Keratinocyte (primary cell): Measurements from ENCODE around the gene PLEKHG2. TPM values are rescaled to one million over a fixed set of nuclear protein-coding genes. Genes with fewer than 3 reads are reported as not detected.

ENCODE experiments used
- DNase-seq: peaks from one replicate; pipeline ENCODE4 v3.0.0-alpha.2; 2011; ENCODE audit warnings: low read depth, missing footprints, low spot score
- FAIRE-seq: peaks from 2 replicates; lab custom pipeline; 2011; peaks lifted over from hg19 to GRCh38; lab: Jason Lieb, UNC
- H2AFZ ChIP-seq: 2 replicates; pipeline ENCODE4 v1.6.0; 2012; ENCODE audit warnings: low read length, control low read depth, inconsistent platforms; ENCODE audit not compliant: control insufficient read depth
- H3K27ac ChIP-seq: 2 replicates; pipeline ENCODE4 v1.5.1; 2011; ENCODE audit warnings: low read length; ENCODE audit not compliant: control insufficient read depth, insufficient read depth
- H3K27me3 ChIP-seq: 3 replicates; pipeline ENCODE4 v1.6.0; 2011; ENCODE audit warnings: low read length; ENCODE audit not compliant: control insufficient read depth, insufficient read depth; ENCODE audit errors: extremely low read depth
- H3K36me3 ChIP-seq, 2 experiments: 2 replicates in 1 of 2; 3 replicates in 1 of 2; pipeline ENCODE4 v1.5.1; 2011; ENCODE audit warnings: low read length in 2 of 2, mild to moderate bottlenecking in 1 of 2; ENCODE audit not compliant: control insufficient read depth in 2 of 2, insufficient read depth in 2 of 2; ENCODE audit errors: extremely low read depth in 1 of 2
- H3K4me1 ChIP-seq: 3 replicates; pipeline ENCODE4 v1.5.1; 2011; ENCODE audit warnings: low read length; ENCODE audit not compliant: control insufficient read depth, insufficient read depth; ENCODE audit errors: extremely low read depth
- H3K4me2 ChIP-seq: 3 replicates; pipeline ENCODE4 v1.6.0; 2011; ENCODE audit warnings: low read depth, low read length; ENCODE audit not compliant: control insufficient read depth, insufficient read depth; ENCODE audit errors: extremely low read depth
- H3K4me3 ChIP-seq, 3 experiments: fragments of 200-600 bp in 1 of 3; sonication (generic) in 1 of 3; 2 replicates in 2 of 3; 3 replicates in 1 of 3; pipeline ENCODE4 v1.5.1; 2011 to 2016; ENCODE audit warnings: low read length in 3 of 3, mild to moderate bottlenecking in 3 of 3, control low read depth in 2 of 3, inconsistent platforms in 1 of 3, low read depth in 1 of 3, mixed read lengths in 1 of 3, mixed run types in 1 of 3, moderate library complexity in 1 of 3; ENCODE audit not compliant: control insufficient read depth in 2 of 3, insufficient read depth in 2 of 3; ENCODE audit errors: extremely low read depth in 1 of 3
- H3K79me2 ChIP-seq: 2 replicates; pipeline ENCODE4 v1.6.0; 2012; ENCODE audit warnings: low read length; ENCODE audit not compliant: control insufficient read depth, insufficient read depth
- H3K9ac ChIP-seq: 3 replicates; pipeline ENCODE4 v1.6.0; 2011; ENCODE audit warnings: low read length; ENCODE audit not compliant: control insufficient read depth, insufficient read depth; ENCODE audit errors: extremely low read depth
- H3K9me1 ChIP-seq: 3 replicates; pipeline ENCODE4 v1.6.0; 2011; ENCODE audit warnings: low read length; ENCODE audit not compliant: control insufficient read depth, insufficient read depth; ENCODE audit errors: extremely low read depth
- H3K9me3 ChIP-seq: 2 replicates; pipeline ENCODE4 v1.5.1; 2012; ENCODE audit warnings: low read depth, low read length; ENCODE audit not compliant: control insufficient read depth
- H4K20me1 ChIP-seq: 3 replicates; pipeline ENCODE4 v1.6.0; 2011; ENCODE audit warnings: low read length; ENCODE audit not compliant: control insufficient read depth, insufficient read depth; ENCODE audit errors: extremely low read depth
- EZH2 ChIP-seq: IDR thresholded peaks from one replicate; pipeline ENCODE4 v1.6.1; 2012; ENCODE audit warnings: inconsistent platforms, mild to moderate bottlenecking, low read length, moderate library complexity
- dilution Hi-C: fragments of 300-500 bp; cut with MboI; formaldehyde crosslinking; loops from one replicate; pipeline ENCODE4 v1.7.0; 2020; ENCODE audit warnings: low sequenced_read_pairs; ENCODE audit not compliant: extremely low pct_ligation_motif_present
- polyA plus RNA-seq, 5 experiments: library from polyadenylated mRNA; depleted of rRNA in 3 of 5; stranded (reverse) in 3 of 5; stranded (forward) in 1 of 5; unstranded in 1 of 5; fragments of >200 nt; gene quantifications; 1 replicate in 1 of 5; 2 replicates in 3 of 5; 3 replicates in 1 of 5; pipeline versions ENCODE4 v1.2.1 to v1.2.3, GENCODE V29; 2011 to 2012; ENCODE audit warnings: missing spikeins in 2 of 5, low read depth in 1 of 5, low replicate concordance in 1 of 5
- TF ChIP-seq, protein P1 (sequence below), 3 experiments: IDR thresholded peaks in 1 of 3; conservative IDR thresholded peaks in 1 of 3; optimal IDR thresholded peaks in 1 of 3; 2 replicates in 2 of 3; 3 replicates in 1 of 3; pipeline versions ENCODE3 to v1.5.1; 2011; ENCODE audit warnings: low read length in 3 of 3, mild to moderate bottlenecking in 3 of 3, moderate library complexity in 2 of 3, control low read depth in 1 of 3, inconsistent platforms in 1 of 3; ENCODE audit not compliant: insufficient read depth in 2 of 3; ENCODE audit errors: extremely low read depth in 1 of 3

PLEKHG2 gene
- polyA plus RNA-seq, 1 donor (not counting 4 experiments of a cell fraction or from before 2014, with no cell fraction given) = 5.2 TPM

DNA sequence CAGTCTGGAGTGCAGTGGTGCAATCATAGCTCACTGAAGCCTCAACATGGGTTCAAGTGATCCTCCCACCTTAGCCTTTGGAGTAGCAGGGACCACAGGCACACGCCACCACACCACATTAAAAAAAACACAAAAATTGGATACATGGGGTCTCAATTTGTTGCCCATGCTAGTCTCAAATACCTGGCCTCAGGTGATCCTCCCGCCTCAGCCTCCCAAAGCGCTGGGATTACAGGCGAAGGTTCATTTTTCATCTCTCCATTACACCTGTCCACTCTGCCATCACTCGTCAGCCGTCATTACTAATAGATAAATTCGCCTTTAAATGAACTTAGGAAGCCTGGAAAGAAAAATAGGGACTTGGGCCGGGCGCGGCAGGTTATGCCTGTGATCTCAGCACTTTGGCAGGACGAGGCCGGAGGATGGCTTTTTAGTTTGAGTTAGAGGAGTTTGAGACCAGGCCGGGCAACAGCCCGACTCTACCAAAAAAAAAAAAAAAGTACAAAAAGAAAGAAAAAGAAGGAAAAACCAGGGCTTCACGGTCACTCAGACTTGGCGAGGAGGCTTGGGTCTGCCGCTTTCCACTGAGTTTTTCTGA lies 32.2 kb downstream of the PLEKHG2 start:
- Histone ChIP-seq H4K20me1 (peaks cover 11% of the 10 kb centered on the region), H3K79me2 (peaks cover 50% of the 10 kb centered on the region), H3K4me1 (peaks cover 23% of the 10 kb centered on the region), H3K4me2 (peak overlapping the region; percentile 82), H2AFZ (peak overlapping the region; percentile 20), H3K27me3 (no peaks in the 10 kb centered on the region), H3K4me3 (peak overlapping the region; percentile 91 to 98 (median 95)), H3K27ac (peak overlapping the region; percentile 97), H3K9me1 (peaks cover 2% of the 10 kb centered on the region), H3K9ac (peak overlapping the region; percentile 99), H3K36me3 (peaks cover 0 to 5% of the 10 kb centered on the region in 2 experiments), H3K9me3 (no peaks in the 10 kb centered on the region)
- TF ChIP-seq EZH2 = no peak
- TF ChIP-seq, protein P1, sequence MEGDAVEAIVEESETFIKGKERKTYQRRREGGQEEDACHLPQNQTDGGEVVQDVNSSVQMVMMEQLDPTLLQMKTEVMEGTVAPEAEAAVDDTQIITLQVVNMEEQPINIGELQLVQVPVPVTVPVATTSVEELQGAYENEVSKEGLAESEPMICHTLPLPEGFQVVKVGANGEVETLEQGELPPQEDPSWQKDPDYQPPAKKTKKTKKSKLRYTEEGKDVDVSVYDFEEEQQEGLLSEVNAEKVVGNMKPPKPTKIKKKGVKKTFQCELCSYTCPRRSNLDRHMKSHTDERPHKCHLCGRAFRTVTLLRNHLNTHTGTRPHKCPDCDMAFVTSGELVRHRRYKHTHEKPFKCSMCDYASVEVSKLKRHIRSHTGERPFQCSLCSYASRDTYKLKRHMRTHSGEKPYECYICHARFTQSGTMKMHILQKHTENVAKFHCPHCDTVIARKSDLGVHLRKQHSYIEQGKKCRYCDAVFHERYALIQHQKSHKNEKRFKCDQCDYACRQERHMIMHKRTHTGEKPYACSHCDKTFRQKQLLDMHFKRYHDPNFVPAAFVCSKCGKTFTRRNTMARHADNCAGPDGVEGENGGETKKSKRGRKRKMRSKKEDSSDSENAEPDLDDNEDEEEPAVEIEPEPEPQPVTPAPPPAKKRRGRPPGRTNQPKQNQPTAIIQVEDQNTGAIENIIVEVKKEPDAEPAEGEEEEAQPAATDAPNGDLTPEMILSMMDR (optimal IDR thresholded peaks at IDR 0.05 in 1 of 3, IDR thresholded peaks at IDR 0.05 in 1 of 3, conservative IDR thresholded peaks at IDR 0.05 in 1 of 3; ENCODE audit: extremely low read depth in 1 of 3, insufficient read depth in 2 of 3, low read length in 3 of 3) = no peak
- DNase-seq (no peak), FAIRE-seq (no peak)
- dilution Hi-C loops = no loop called here

DNA sequence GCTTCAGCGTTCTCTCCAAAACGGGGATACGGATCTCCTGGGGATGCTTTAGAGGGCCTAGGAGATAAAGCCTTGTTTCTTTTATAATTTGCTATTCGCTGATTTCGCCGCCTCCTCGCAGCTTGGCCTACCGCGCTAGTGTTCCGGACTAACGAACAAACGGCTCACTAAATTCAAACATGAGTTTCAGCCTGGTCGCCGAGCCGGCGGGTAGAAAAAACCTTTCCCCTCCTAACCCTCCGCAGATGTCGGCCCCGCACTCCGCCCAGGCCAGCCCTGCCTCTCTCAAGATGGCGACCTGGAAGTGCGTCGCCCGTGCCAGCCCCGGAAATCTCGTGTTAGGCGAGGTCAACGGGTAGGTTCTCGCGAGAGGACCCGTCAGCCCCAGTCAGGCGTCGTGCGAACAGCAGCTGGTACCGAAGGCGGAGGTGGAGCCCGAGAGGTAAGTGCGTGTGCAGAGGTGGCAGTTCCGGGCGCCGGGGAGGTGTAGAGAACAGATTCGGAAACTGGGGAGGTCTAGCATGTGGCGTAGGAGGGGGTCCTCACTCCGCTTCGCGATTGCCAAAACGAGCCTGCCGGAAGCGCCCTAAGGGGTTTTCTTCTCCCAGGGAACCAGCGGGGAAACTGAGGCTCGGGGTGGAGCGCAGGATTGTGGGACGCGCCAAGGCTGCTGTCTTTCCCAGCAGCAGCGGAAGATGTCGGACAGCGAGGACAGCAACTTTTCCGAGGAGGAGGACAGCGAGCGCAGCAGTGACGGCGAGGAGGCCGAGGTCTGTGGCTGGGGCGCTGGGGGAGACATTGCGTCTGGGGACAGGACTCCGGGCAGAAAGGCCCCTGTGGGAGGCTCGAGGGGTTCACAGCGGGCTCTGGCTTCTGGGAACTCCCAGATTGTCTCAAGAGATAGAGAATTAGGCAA lies 33.0 kb downstream of the PLEKHG2 start, which contains the start of gene SUPT5H:
Gene SUPT5H (plus strand): TSS at position 387 of the 916 bp plus-strand sequence. CDS start 309 bp downstream, at position 696.
- H3K4me3 ChIP-seq = peak within 1 kb of the TSS; percentile 91 to 98 (median 95)
- dilution Hi-C loops = no loop called here
- peak within 1 kb of the TSS; percentile 90 for H2AFZ ChIP-seq
- FAIRE-seq = peak; percentile 84
- H4K20me1 ChIP-seq = peaks cover 11% of the 10 kb centered on the region
- peaks cover 57% of the 10 kb centered on the region for H3K79me2 ChIP-seq
- H3K9ac ChIP-seq = peak within 1 kb of the TSS; percentile 99
- H3K27ac ChIP-seq = peak within 1 kb of the TSS; percentile 97
- H3K27me3 ChIP-seq = no peaks in the 10 kb centered on the region
- peaks cover 2 to 5% of the 10 kb centered on the region in 2 experiments for H3K36me3 ChIP-seq
- H3K9me1 ChIP-seq = peaks cover 2% of the 10 kb centered on the region
- peak within 1 kb of the TSS; percentile 82 for H3K4me2 ChIP-seq
- no peaks in the 10 kb centered on the region for H3K9me3 ChIP-seq
- H3K4me1 ChIP-seq = peaks cover 23% of the 10 kb centered on the region
- TF ChIP-seq, protein P1 (optimal IDR thresholded peaks at IDR 0.05 in 1 of 3, IDR thresholded peaks at IDR 0.05 in 1 of 3, conservative IDR thresholded peaks at IDR 0.05 in 1 of 3; ENCODE audit: extremely low read depth in 1 of 3, insufficient read depth in 2 of 3, low read length in 3 of 3) = no peak
- no peak for TF ChIP-seq EZH2
- peak; percentile 91 for DNase-seq
